GM19324 (cell line): ENCODE results near the gene ASB16.
A peak's percentile ranks its signal among the peaks of the same experiment; 100 is the strongest.

Experiments
- ATAC-seq: cut with Tn5 transposase; IDR thresholded peaks from one replicate; pipeline ENCODE4 v1.9.1; 2021; ENCODE audit warnings: mild to moderate bottlenecking, moderate library complexity; ENCODE audit not compliant: unreplicated experiment, low FRiP score

ASB16 gene

GRCh38 chr17:44186307-44187130 is 16.0 kb downstream of the ASB16 start, which contains the start of gene TMUB2:
TSS of gene TMUB2 (plus strand) at chr17:44186972. CDS start at chr17:44187709, 737 bp downstream.
- ATAC-seq = peak; percentile 93

DNA sequence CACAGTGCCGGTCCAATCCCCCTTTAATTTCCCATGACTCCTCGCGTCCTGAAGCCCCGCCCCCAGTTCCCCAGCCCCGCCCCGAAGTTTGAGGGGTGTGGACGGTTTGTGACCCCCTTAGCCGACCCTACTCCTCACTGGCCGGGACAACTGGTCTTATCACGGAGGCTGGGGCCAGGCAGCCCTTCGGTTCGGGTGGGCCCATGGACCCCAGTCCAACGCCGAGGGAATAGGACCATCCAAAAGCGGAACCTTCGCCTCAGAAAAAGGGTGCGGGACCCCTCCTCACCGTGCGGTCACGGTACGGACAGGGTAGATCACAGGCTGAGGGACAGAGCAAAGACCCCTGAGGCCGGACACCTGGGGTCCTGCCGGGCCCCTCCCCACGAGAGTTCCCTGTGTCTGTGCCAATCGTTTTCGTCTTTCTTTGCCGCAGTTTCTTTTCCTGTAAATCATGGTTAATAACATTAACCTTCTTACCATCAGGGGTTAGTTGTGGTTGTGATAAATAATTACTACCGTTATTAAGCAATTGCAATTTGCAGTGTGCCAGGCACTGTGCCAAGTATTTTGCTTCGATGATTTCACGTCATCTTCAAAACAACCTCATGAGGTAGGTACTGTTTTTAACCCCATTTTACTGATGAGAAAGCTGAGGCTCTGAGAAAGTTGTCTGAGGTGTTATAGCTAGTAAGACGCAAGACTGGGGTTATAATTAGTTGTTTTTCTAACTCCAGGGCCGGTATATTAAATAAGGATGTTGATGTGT is 16.8 kb downstream of the ASB16 start:
- peak; percentile 43 for ATAC-seq

GRCh38 chr17:44188576-44189403 is 18.3 kb downstream of the ASB16 start:
- ATAC-seq = no peak

DNA sequence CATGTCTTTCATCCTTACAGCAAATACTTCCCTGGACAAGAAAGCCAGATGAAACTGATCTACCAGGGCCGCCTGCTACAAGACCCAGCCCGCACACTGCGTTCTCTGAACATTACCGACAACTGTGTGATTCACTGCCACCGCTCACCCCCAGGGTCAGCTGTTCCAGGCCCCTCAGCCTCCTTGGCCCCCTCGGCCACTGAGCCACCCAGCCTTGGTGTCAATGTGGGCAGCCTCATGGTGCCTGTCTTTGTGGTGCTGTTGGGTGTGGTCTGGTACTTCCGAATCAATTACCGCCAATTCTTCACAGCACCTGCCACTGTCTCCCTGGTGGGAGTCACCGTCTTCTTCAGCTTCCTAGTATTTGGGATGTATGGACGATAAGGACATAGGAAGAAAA is 20.0 kb downstream of the ASB16 start:
- ATAC-seq = no peak

- no peak for ATAC-seq
Measured at GRCh38 chr17:44191369-44191768, 20.9 kb downstream of the ASB16 start.

GRCh38 chr17:44191941-44192496 is 21.5 kb downstream of the ASB16 start:
- no peak for ATAC-seq

- ATAC-seq = no peak
Measured at GRCh38 chr17:44192750-44193149, 22.2 kb downstream of the ASB16 start.

- no peak for ATAC-seq
Measured at GRCh38 chr17:44193326-44194084, 23.0 kb downstream of the ASB16 start.

GRCh38 chr17:44197107-44197506 is 26.6 kb downstream of the ASB16 start:
- ATAC-seq = no peak

GRCh38 chr17:44197980-44198720 is 27.6 kb downstream of the ASB16 start:
- no peak for ATAC-seq

- ATAC-seq = peak; percentile 30
Measured at GRCh38 chr17:44198721-44199552, 28.4 kb downstream of the ASB16 start.

- ATAC-seq = peak; percentile 76
Measured at GRCh38 chr17:44199553-44200477, 29.3 kb downstream of the ASB16 start, which contains the start of gene ATXN7L3. TSS of gene ATXN7L3 (minus strand) at chr17:44199884. CDS start at chr17:44198070, 1,814 bp downstream.

GRCh38 chr17:44200478-44201155 is 30.1 kb downstream of the ASB16 start:
- no peak for ATAC-seq

DNA sequence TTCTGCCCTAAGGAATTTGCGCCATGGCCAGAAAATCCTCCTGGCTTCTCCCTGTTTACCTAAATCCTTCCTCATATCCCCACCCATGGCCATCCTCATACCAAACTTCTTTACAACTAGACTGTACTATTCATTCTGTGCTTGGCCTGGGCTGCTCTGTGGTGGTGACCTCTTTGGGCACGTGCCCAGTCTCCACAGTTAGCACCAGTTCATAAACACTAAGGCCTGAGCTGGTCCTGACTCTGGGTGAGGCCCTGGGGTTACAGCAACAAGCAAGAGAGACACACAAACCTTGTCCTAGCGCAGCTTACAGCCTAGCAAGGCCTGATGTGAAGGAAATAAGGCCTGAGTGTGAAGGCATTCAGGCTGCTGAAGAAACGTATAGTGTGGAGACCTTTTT is 32.3 kb downstream of the ASB16 start:
- no peak for ATAC-seq

GRCh38 chr17:44203731-44204440 is 33.4 kb downstream of the ASB16 start:
- no peak for ATAC-seq

DNA sequence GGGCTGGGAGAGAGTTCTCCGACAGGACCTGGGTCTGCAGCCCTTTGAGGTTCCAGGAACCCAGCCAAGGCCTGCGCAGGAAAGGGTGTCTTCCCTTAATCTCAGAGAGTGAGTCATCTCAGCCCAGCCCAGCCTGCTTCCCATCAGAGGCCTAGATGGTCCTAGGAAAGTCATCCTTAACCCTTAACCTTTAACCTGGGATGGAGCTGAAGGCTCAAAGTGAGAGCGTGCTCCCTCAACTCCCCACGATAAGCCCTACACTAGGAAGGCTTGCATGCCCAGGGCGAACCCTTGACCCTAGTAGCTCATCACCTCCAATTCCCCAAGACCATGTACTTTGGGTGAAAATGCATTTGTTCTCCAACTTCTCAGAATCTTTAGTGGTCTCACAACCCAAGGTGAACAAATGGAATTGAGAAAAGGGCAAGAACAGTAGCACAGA is 34.0 kb downstream of the ASB16 start:
- no peak for ATAC-seq
